GM21515 (cell line): ENCODE measurements around the gene FRMD3.
"Not testable (repeated sequence)": the region's sequence is repeated elsewhere in the genome, so short reads cannot be mapped to it uniquely, and the experiment has no call there.

Experiments
- ATAC-seq: cut with Tn5 transposase; IDR thresholded peaks from one replicate; pipeline ENCODE4 v1.9.1; 2021; ENCODE audit not compliant: unreplicated experiment

Gene FRMD3

GRCh38 chr9:83396813-83397212, 141.4 kb downstream of the FRMD3 start:
- ATAC-seq = no peak

- ATAC-seq = no peak
These were observed 141.9 kb downstream of the FRMD3 start for GRCh38 chr9:83396342-83396741.

GRCh38 chr9:83392228-83392627, 146.0 kb downstream of the FRMD3 start:
- ATAC-seq = no peak

- ATAC-seq = no peak
These were observed 149.9 kb downstream of the FRMD3 start for GRCh38 chr9:83388346-83388745.

GRCh38 chr9:83387401-83388185, 150.6 kb downstream of the FRMD3 start:
- no peak for ATAC-seq

GRCh38 chr9:83385317-83385716, 152.9 kb downstream of the FRMD3 start:
- no peak for ATAC-seq

- ATAC-seq = no peak
These were observed 154.0 kb downstream of the FRMD3 start for GRCh38 chr9:83384214-83384613.

- no peak for ATAC-seq
These were observed 155.2 kb downstream of the FRMD3 start for GRCh38 chr9:83383034-83383433.

GRCh38 chr9:83382421-83382820, 155.8 kb downstream of the FRMD3 start:
- ATAC-seq = no peak

- no peak for ATAC-seq
These were observed 159.2 kb downstream of the FRMD3 start for GRCh38 chr9:83379045-83379444.

- ATAC-seq = no peak
These were observed 165.2 kb downstream of the FRMD3 start for GRCh38 chr9:83372957-83373356.

- no peak for ATAC-seq
These were observed 170.9 kb downstream of the FRMD3 start for GRCh38 chr9:83367326-83367725.

- no peak for ATAC-seq
These were observed 175.7 kb downstream of the FRMD3 start for GRCh38 chr9:83362341-83362995.

GRCh38 chr9:83359039-83359438, 179.2 kb downstream of the FRMD3 start:
- no peak for ATAC-seq

GRCh38 chr9:83358493-83358892, 179.7 kb downstream of the FRMD3 start:
- not testable (repeated sequence) for ATAC-seq

GRCh38 chr9:83355729-83356151, 182.5 kb downstream of the FRMD3 start:
- no peak for ATAC-seq

- ATAC-seq = no peak
These were observed 183.2 kb downstream of the FRMD3 start for GRCh38 chr9:83355024-83355444.

GRCh38 chr9:83349031-83349430, 189.2 kb downstream of the FRMD3 start:
- no peak for ATAC-seq

GRCh38 chr9:83346655-83347420, 191.4 kb downstream of the FRMD3 start:
- ATAC-seq = no peak

GRCh38 chr9:83343366-83343999, 194.7 kb downstream of the FRMD3 start:
- no peak for ATAC-seq

GRCh38 chr9:83342731-83343130, 195.5 kb downstream of the FRMD3 start:
- no peak for ATAC-seq
